H1 (cell line): ENCODE results near the gene IFT27. TPM values are rescaled to one million over a fixed set of nuclear protein-coding genes. Genes with fewer than 3 reads are reported as not detected.

Experiments used
- CTCF ChIA-PET: fragments of 300-600 bp; sonication (Branson Sonifier 250); formaldehyde crosslinking; loops from one replicate; lab custom pipeline; 2021; ENCODE audit not compliant: partially characterized antibody; lab: Charles Lee
- POLR2A ChIA-PET: fragments of 300-600 bp; sonication (Branson Sonifier 250); formaldehyde crosslinking; loops from one replicate; lab custom pipeline; 2021; ENCODE audit warnings: inconsistent platforms; ENCODE audit not compliant: partially characterized antibody; lab: Charles Lee
- DNase-seq, 2 experiments: peaks; one replicate each; pipeline versions ENCODE4 v3.0.0 to v3.0.0-alpha.2; 2010 to 2022; ENCODE audit warnings: low spot score in 2 of 2, low read depth in 1 of 2, mixed read lengths in 1 of 2
- FAIRE-seq: peaks from 2 replicates; lab custom pipeline; 2011; peaks lifted over from hg19 to GRCh38; lab: Jason Lieb, UNC
- H2AFZ ChIP-seq: 2 replicates; pipeline ENCODE4 v1.8.1; 2012; ENCODE audit warnings: low read length, inconsistent platforms
- H2AK5ac ChIP-seq: 2 replicates; pipeline ENCODE4 v1.6.1; 2013; ENCODE audit warnings: low read depth, low read length
- H2BK120ac ChIP-seq: replicated peaks from 2 replicates; pipeline ENCODE3; 2013; ENCODE audit warnings: low read depth, low read length, inconsistent platforms
- H2BK12ac ChIP-seq: 2 replicates; pipeline ENCODE4 v1.6.1; 2013; ENCODE audit warnings: low read depth, low read length
- H2BK15ac ChIP-seq: 2 replicates; pipeline ENCODE4 v1.6.1; 2013; ENCODE audit warnings: low read length
- H2BK20ac ChIP-seq: 2 replicates; pipeline ENCODE4 v1.6.1; 2013; ENCODE audit warnings: low read length
- H2BK5ac ChIP-seq: 2 replicates; pipeline ENCODE4 v1.6.1; 2013; ENCODE audit warnings: low read depth, low read length
- H3K14ac ChIP-seq: 2 replicates; pipeline ENCODE4 v1.6.1; 2013; ENCODE audit warnings: inconsistent platforms; ENCODE audit not compliant: insufficient read length
- H3K18ac ChIP-seq: 2 replicates; pipeline ENCODE4 v1.6.1; 2013; ENCODE audit warnings: low read length; ENCODE audit errors: extremely low read depth
- H3K23ac ChIP-seq: 2 replicates; pipeline ENCODE4 v1.6.1; 2013; ENCODE audit warnings: inconsistent platforms; ENCODE audit not compliant: insufficient read length
- H3K23me2 ChIP-seq: 2 replicates; pipeline ENCODE4 v1.6.1; 2013; ENCODE audit warnings: low read depth, low read length
- H3K27ac ChIP-seq: 2 replicates; pipeline ENCODE4 v1.6.1; 2011; ENCODE audit warnings: low read depth, low read length, inconsistent platforms
- H3K27me3 ChIP-seq, 4 experiments: replicated peaks in 1 of 4; 1 replicate in 1 of 4; 2 replicates in 3 of 4; pipeline versions ENCODE4 v1.6.1 to v1.8.1; 2011 to 2013; ENCODE audit warnings: low read length in 3 of 4, mild to moderate bottlenecking in 3 of 4, inconsistent platforms in 2 of 4, mixed read lengths in 2 of 4, moderate library complexity in 1 of 4; ENCODE audit not compliant: control insufficient read depth in 3 of 4, insufficient read depth in 3 of 4; ENCODE audit errors: extremely low read depth in 1 of 4
- H3K36me3 ChIP-seq, 4 experiments: 2 replicates each; pipeline versions ENCODE4 v1.6.1 to v1.8.1; 2011 to 2013; ENCODE audit warnings: mild to moderate bottlenecking in 4 of 4, low read length in 3 of 4, moderate library complexity in 2 of 4, control low read depth in 1 of 4, inconsistent platforms in 1 of 4; ENCODE audit not compliant: insufficient read depth in 4 of 4, control insufficient read depth in 2 of 4
- H3K4ac ChIP-seq: replicated peaks from 2 replicates; pipeline ENCODE3; 2013; ENCODE audit warnings: low read length, low read depth, mixed read lengths, inconsistent platforms; ENCODE audit not compliant: insufficient read length
- H3K4me1 ChIP-seq, 4 experiments: replicated peaks in 1 of 4; 1 replicate in 1 of 4; 2 replicates in 3 of 4; pipeline versions ENCODE4 v1.6.1 to v1.8.1; 2011 to 2013; ENCODE audit warnings: low read length in 3 of 4, inconsistent platforms in 2 of 4, mixed read lengths in 1 of 4; ENCODE audit not compliant: insufficient read depth in 4 of 4, control insufficient read depth in 3 of 4
- H3K4me2 ChIP-seq, 2 experiments: 2 replicates each; pipeline versions ENCODE4 v1.6.1 to v1.8.1; 2011 to 2013; ENCODE audit warnings: low read depth in 2 of 2, low read length in 2 of 2, control low read depth in 1 of 2, inconsistent platforms in 1 of 2, mild to moderate bottlenecking in 1 of 2; ENCODE audit not compliant: insufficient read depth in 1 of 2
- H3K4me3 ChIP-seq, 4 experiments: fragments of 200-600, 300-600 bp in 1 of 4; sonication (generic), shearing (Covaris generic), sonication (Bioruptor Twin) in 1 of 4; 2 replicates each; pipeline versions ENCODE4 v1.5.1 to v1.8.1; 2011 to 2016; ENCODE audit warnings: low read length in 4 of 4, low read depth in 3 of 4, control low read depth in 2 of 4, inconsistent platforms in 2 of 4, mild to moderate bottlenecking in 2 of 4, mixed read lengths in 1 of 4, moderate library complexity in 1 of 4; ENCODE audit not compliant: insufficient read depth in 2 of 4; ENCODE audit errors: extremely low read depth in 1 of 4
- H3K56ac ChIP-seq: replicated peaks from 2 replicates; pipeline ENCODE3; 2013; ENCODE audit warnings: low read depth, mild to moderate bottlenecking, mixed read lengths, low read length, inconsistent platforms; ENCODE audit not compliant: insufficient read length
- H3K79me1 ChIP-seq: 2 replicates; pipeline ENCODE4 v1.6.1; 2013; ENCODE audit warnings: low read depth, low read length, control low read depth
- H3K79me2 ChIP-seq, 2 experiments: 2 replicates each; pipeline versions ENCODE4 v1.6.1 to v1.8.1; 2012 to 2013; ENCODE audit warnings: low read length in 2 of 2, mild to moderate bottlenecking in 2 of 2, inconsistent platforms in 1 of 2; ENCODE audit not compliant: insufficient read depth in 2 of 2, control insufficient read depth in 1 of 2
- H3K9ac ChIP-seq, 4 experiments: replicated peaks in 1 of 4; 1 replicate in 1 of 4; 2 replicates in 3 of 4; pipeline versions ENCODE4 v1.6.1 to v1.8.1; 2011 to 2013; ENCODE audit warnings: low read depth in 3 of 4, low read length in 3 of 4, control low read depth in 2 of 4, mild to moderate bottlenecking in 2 of 4, moderate library complexity in 2 of 4, inconsistent platforms in 1 of 4; ENCODE audit errors: extremely low read depth in 1 of 4
- H3K9me3 ChIP-seq, 2 experiments: 2 replicates each; pipeline versions ENCODE4 v1.6.1 to v1.8.1; 2012 to 2013; ENCODE audit warnings: mild to moderate bottlenecking in 2 of 2, moderate library complexity in 2 of 2, control low read depth in 1 of 2, inconsistent platforms in 1 of 2, low read depth in 1 of 2, low read length in 1 of 2, mixed read lengths in 1 of 2; ENCODE audit not compliant: insufficient read depth in 2 of 2
- H4K20me1 ChIP-seq, 2 experiments: replicated peaks in 1 of 2; 2 replicates each; pipeline versions ENCODE3 to v1.8.1; 2011 to 2013; ENCODE audit warnings: inconsistent platforms in 2 of 2, low read length in 2 of 2, mild to moderate bottlenecking in 1 of 2; ENCODE audit not compliant: insufficient read depth in 2 of 2, control insufficient read depth in 1 of 2
- H4K5ac ChIP-seq: 2 replicates; pipeline ENCODE4 v1.6.1; 2013; ENCODE audit warnings: low read length, low read depth, mixed read lengths, inconsistent platforms; ENCODE audit not compliant: insufficient read length
- H4K8ac ChIP-seq: 2 replicates; pipeline ENCODE4 v1.8.0; 2013; ENCODE audit warnings: mild to moderate bottlenecking, moderate library complexity, low read length, inconsistent platforms; ENCODE audit not compliant: insufficient read depth; ENCODE audit errors: extremely low read depth
- H4K91ac ChIP-seq: replicated peaks from 2 replicates; pipeline ENCODE3; 2013; ENCODE audit warnings: low read length, mixed read lengths, inconsistent platforms; ENCODE audit not compliant: insufficient read length
- SIRT6 ChIP-seq: IDR thresholded peaks from one replicate; pipeline ENCODE4 v1.7.1; 2012; ENCODE audit warnings: low read length, inconsistent platforms
- SRF ChIP-seq: IDR thresholded peaks from 2 replicates; pipeline ENCODE4 v1.6.1; 2011; ENCODE audit warnings: mild to moderate bottlenecking, low read depth, low read length, moderate library complexity
- TBP ChIP-seq: IDR thresholded peaks from 2 replicates; pipeline ENCODE4 v1.6.1; 2011; ENCODE audit warnings: low read depth, low read length, improper control_type of control experiment
- WGBS, 2 experiments: shearing (Covaris generic) in 1 of 2; methylation state at CpG; one replicate each; pipeline versions ENCODE4 v1.1.6 to v1.1.7; 2013 to 2015; ENCODE audit warnings: low lambda C conversion rate in 2 of 2, mixed read lengths in 2 of 2, inconsistent platforms in 1 of 2, low coverage in 1 of 2, missing lambda C conversion rate in 1 of 2; ENCODE audit not compliant: insufficient replicate concordance in 2 of 2, insufficient coverage in 1 of 2, insufficient read length in 1 of 2; ENCODE audit errors: extremely low coverage in 1 of 2, missing lambda C conversion rate in 1 of 2; 5-methylcytosine and 5-hydroxymethylcytosine counted together
- polyA plus RNA-seq, 7 experiments: library from polyadenylated mRNA; depleted of rRNA in 3 of 7; stranded (reverse) in 5 of 7; unstranded in 2 of 7; fragments of >200 nt in 5 of 7; fragments of 200-250 nt in 2 of 7; gene quantifications; 1 replicate in 5 of 7; 2 replicates in 1 of 7; 4 replicates in 1 of 7; pipeline versions ENCODE4 v1.2.1 to v1.2.3, GENCODE V29; 2011 to 2013; ENCODE audit warnings: missing spikeins in 2 of 7, mixed read lengths in 2 of 7
- total RNA-seq: library from RNA; stranded (reverse); fragmentation: NEBNext Ultra II Directional; extraction: Animal tissue kit (Norgen Biotek cat#: 25700); gene quantifications from 2 replicates; pipeline ENCODE4 v1.2.1, GENCODE V29; 2021

IFT27 gene
- total and polyA plus RNA-seq, 2 of the 8 experiments (the other 6 are each of a cell fraction or from before 2014, with no cell fraction given): 36.4 to 46.2 TPM

DNA sequence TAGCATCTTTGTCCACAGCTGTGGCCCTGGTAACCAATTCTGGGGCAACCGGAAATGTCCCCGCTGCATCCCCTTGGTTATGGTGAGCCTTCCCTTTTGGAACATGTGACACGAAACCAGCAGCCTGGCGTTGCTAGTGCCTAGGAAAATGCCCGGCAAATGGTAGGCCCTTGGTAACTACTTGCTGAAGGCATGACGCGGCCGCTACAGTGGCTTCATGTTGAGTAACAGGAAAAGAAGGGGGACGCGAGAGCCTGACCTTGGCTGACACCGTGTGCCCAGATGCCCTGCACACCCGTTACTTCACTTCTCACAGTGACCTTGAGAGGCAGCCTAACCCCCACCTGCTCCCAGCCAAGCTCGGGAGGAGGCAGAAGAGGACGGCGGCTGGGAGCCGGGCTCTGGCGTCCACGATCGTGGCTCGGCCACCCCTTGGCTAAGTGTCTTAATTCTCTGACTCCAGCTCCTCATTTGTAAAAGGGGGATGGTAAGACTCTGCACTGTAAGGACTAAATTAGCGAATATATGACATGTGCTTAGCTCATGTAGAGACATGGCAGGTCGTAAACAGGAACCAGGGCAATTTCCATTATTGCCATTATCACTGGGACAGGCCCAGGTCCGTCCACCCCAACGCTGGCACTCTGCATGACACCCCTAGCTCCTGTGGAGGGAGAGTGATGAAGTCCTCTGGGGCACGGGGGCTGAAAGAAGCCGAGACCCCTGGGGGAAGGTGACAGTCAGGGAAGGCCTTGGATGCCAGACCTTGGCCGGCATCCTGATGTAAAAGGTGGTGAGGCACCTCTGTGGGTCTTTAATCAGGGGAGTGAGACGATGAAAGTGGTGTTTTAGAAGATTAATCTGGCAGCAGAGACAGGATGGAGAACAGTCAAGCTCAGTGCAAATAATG lies 18.9 kb downstream of the IFT27 start:
- Histone ChIP-seq H3K4me3 (no peak overlapping the region), H3K4me2 (no peak overlapping the region), H2BK120ac (no peak overlapping the region), H2AK5ac (no peak overlapping the region), H3K4me1 (peaks cover 0 to 7% (median 0%) of the 10 kb centered on the region in 4 experiments; a peak in 2 of 7 replicates), H3K27ac (no peak overlapping the region), H3K56ac (no peak overlapping the region), H3K79me2 (no peaks in the 10 kb centered on the region), H2BK15ac (no peak overlapping the region), H3K4ac (no peak overlapping the region), H2BK20ac (no peak overlapping the region), H4K91ac (no peak overlapping the region), H2BK12ac (no peak overlapping the region), H3K23ac (no peak overlapping the region), H3K18ac (no peak overlapping the region), H3K79me1 (no peaks in the 10 kb centered on the region), H3K9me3 (no peaks in the 10 kb centered on the region), H3K23me2 (no peaks in the 10 kb centered on the region), H3K9ac (no peak overlapping the region), H3K27me3 (peaks cover 0 to 3% (median 0%) of the 10 kb centered on the region in 4 experiments; a peak in 2 of 7 replicates), H4K8ac (0 out of 2 replicates have a peak overlapping the region, but pooled peaks have one; percentile 21), H2BK5ac (no peak overlapping the region), H3K36me3 (peaks cover 0 to 1% (median 0%) of the 10 kb centered on the region in 4 experiments; a peak in 2 of 8 replicates), H4K20me1 (peaks cover 0 to 2% of the 10 kb centered on the region in 2 experiments), H2AFZ (no peak overlapping the region), H4K5ac (no peak overlapping the region), H3K14ac (no peak overlapping the region)
- FAIRE-seq (no peak), DNase-seq (no peak)
- POLR2A ChIA-PET: no interaction called here
- CTCF ChIA-PET: interaction anchor here (0.6 to 6.4 kb wide), 49 partner anchors 9 to 259 kb away, joined by 3 to 60 read pairs (median 4); partner anchors contain the start of genes IFT27 and NCF4
- WGBS, 2 experiments: 78% methylated on average over 25 of the region's 28 CpGs; no CpG with 5 or more reads in 1 of the 2 experiments
- TF ChIP-seq SIRT6 (no peak), SRF (no peak), TBP (no peak)
